Inferior parietal cortex (tissue), 1 donor: ENCODE results near the gene PRAMEF18.
"Not testable (repeated sequence)": the region's sequence is repeated elsewhere in the genome, so short reads cannot be mapped to it uniquely, and the experiment has no call there.

Source experiments
- DNase-seq: peaks from one replicate; pipeline ENCODE4 v3.0.0-alpha.2; 2016; ENCODE audit errors: extremely low spot score

PRAMEF18 gene, protein sequence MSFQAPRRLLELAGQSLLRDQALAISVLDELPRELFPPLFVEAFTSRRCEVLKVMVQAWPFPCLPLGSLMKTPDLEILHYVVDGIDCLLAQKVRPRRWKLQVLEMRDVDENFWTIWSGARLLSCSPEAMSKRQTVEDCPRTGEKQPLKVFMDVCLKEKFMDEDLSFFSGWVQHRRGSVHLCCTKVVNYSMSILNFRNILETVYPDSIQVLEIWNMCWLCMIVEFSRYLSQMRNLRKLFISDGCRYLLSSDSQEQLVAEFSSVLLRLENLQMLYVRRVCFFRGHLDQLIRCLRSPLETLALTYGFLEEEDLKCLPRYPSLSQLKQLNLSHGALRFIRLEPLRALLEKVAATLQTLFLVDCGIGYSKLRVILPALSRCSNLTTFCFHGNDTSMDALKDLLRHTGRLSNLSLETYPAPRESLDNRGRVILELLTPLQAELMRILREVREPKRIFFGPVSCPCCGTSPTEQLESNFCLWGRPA

GRCh38 chr1:13225675-13226204 lies at the start of gene PRAMEF18:
PRAMEF18 (minus strand) TSS chr1:13226154; CDS start chr1:13226106, 48 bp downstream.
- DNase-seq: not testable (repeated sequence)

DNA sequence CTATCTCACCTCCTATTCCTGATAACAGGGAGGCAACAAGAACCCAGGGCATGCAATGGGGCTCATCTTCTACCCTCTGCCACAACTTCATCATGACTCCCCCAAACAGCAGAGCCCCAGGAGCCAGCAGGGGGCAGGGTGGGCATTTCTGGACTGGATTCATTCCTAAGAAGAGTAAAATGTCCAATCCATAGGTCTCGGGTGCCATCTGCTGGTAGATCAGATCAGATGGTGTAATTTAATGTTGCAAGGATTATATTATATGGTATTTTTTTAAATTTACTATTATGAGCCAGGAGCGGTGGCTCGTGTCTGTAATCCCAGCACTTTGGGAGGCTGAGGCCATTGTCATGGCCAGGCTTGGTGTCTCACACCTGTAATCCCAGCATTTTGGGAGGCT lies 39.2 kb upstream of the PRAMEF18 start:
- DNase-seq: not testable (repeated sequence)

DNA sequence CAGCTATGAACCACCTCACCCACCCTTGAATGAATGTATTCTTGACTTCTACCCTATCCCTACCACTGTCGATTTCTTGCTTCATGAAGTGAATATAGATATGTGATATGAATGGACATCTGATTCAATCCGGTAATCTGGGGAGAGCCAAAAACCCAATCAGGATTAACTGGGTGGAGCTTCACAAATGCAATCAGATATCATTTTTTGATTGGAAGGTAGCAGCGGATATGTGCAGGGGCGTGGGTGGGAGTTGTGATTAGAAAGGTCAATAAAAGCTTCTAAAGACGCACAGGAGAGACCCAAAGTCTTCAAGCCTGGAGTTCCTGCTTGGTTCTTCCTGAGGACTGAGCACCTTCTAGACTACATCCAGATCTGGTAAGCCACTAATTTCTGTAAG lies 27.9 kb upstream of the PRAMEF18 start, which contains the start of gene PRAMEF5:
Gene PRAMEF5 (plus strand): TSS at position 301 of the 400 bp plus-strand sequence. CDS start 5,071 bp downstream, outside the sequence.
- not testable (repeated sequence) for DNase-seq

DNA sequence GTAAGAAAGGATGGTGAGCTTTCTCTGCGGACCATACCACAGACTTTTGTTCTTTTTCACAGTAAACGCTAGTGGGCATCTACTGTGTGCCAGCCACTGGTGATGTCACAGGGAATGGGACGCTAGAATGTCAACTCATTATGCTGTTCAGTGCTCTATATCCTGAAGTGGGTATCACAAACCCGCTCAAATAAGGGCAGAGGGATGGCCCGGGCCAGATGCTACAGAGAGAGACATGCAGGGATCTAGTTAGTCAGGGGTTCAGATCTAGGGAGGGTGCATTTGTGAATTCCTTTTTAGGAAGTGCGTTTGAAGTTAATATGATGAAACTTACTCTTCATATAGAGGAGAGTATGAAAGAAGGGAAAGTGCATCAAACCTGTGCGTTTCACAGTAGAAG lies 21.2 kb upstream of the PRAMEF18 start:
- not testable (repeated sequence) for DNase-seq

DNA sequence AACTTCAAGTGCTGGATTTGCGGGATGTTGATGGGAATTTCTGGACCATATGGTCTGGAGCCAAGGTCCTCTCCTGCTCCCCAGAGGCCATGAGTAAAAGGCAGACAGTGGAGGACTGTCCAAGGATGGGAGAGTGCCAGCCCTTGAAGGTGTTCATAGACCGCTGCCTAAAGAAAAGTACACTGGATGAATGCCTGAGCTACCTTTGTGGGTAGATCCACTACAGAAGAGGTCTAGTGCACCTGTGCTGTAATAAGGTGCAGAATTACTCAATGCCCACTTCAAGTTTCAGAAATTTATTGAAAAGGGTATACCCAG lies 20.6 kb upstream of the PRAMEF18 start:
- not testable (repeated sequence) for DNase-seq

GRCh38 chr1:13245841-13246553 lies 20.0 kb upstream of the PRAMEF18 start:
- not testable (repeated sequence) for DNase-seq

DNA sequence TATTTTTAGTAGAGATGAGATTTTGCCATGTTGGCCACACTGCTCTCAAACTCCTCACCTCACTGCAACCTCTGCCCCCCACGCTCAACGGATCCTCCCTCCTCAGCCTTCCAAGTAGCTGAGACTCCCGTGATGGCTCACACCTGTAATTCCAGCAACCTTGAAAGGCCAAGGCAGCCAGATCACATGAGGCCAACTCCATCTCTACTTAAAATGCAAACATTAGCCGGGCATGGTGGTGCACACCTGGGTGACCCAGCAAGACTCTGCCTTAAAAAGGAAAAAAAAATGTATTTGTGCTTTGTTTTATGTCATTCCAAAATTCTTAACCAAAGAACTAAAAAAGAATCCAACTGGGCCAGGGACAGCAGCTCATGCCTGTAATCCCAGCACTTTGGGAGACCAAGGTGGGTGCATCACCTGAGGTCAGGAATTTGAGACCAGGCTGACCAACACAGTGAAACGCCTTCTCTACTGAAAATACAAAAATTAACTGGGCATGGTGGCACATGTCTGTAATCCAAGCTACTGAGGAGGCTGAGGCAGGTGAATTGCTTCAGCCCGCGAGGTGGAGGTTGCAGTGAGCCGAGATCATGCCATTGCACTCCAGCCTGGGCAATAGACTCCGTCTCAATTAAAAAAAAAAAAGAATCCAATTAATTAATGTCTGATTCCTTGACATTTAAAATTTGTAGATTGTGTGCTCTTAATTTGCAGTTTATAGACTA lies 17.7 kb upstream of the PRAMEF18 start:
- DNase-seq: not testable (repeated sequence)

DNA sequence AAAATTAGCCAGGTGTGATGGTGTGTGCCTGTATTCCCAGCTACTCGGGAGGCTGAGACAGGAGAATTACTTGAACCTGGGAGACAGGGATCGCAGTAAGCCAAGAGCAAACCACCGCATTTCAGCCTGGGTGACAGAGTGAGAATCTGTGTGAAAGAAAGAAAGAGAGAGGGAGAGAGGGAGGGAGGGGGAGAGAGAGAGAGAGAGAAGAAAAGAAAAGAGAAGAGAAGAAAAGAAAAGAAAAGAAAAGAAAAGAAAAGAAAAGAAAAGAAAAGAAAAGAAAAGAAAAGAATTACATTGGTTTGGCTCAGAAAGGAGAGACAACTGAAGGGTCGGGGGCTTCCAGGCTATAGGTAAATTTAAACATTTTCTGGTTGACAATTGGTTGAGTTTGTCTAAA lies 13.7 kb upstream of the PRAMEF18 start:
- not testable (repeated sequence) for DNase-seq

DNA sequence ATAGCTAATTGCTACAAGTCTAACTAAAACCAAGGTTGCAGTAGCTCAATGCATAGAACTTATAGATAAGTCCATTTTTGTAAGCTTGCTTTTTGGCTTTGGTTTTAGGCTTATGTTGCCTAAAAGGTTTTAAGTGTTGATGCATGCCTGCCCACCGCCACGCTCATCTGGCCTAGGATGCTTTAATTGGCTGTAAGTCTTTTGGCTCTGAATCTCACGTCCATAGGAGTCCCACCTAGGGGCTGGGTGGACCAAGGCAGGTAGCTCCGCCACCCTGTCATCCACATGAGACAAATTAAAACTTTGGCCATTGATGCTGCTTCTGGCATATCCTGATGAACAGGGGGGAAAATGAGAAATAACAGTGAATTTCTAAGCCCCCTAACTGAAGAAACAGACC lies 11.6 kb upstream of the PRAMEF18 start:
- not testable (repeated sequence) for DNase-seq

- not testable (repeated sequence) for DNase-seq
Observed at GRCh38 chr1:13234057-13234456, 8.1 kb upstream of the PRAMEF18 start.

DNA sequence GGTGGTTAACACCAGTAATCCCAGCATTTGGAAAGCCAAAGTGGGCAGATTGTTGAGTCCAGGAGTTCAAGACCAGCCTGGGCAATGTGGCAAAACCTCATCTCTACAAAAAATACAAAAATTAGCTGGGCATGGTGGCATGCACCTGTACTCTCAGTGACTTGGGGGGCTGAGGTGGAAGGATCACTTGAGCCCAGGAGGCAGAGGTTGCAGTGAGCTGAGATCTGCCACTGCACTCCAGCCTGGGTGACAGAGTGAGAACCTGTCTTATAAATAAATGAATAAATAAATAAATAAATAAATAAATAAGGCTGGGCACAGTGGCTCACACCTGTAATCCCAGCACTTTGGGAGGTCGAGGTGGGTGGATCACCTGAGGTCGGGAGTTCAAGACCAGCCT lies 6.1 kb upstream of the PRAMEF18 start:
- DNase-seq: not testable (repeated sequence)

DNA sequence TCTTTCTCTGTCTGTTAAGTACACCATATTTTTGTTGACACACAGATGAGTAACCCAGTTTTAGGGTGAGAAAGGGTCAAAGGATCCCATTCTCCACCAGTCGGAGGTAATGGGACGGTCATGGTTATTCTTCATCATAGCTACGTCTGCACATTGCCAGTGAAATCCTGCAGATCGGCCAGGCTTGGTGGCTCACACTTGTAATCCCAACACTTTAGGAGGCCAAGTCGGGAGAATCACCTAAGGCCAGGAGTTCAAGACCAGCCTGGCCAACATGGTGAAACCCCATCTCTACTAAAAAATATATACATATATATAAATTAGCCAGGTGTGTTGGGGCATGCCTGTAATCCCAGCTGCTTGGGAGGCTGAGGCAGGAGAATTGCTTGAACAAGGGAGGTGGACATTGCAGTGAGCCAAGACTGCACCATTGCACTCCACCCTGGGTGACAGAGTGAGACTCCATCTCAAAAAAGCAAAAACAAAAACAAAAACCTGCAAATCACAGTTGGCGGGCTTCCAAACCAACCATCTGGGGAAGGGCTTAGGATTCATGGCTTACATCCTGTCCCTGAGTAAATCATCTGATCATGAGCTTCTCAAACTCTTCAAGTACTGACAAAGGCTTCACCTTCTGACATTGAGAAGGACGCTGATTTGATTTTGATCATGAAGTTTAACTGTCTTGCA lies 5.3 kb upstream of the PRAMEF18 start:
- DNase-seq: not testable (repeated sequence)

GRCh38 chr1:13230601-13231000 lies 4.6 kb upstream of the PRAMEF18 start:
- DNase-seq: not testable (repeated sequence)

DNA sequence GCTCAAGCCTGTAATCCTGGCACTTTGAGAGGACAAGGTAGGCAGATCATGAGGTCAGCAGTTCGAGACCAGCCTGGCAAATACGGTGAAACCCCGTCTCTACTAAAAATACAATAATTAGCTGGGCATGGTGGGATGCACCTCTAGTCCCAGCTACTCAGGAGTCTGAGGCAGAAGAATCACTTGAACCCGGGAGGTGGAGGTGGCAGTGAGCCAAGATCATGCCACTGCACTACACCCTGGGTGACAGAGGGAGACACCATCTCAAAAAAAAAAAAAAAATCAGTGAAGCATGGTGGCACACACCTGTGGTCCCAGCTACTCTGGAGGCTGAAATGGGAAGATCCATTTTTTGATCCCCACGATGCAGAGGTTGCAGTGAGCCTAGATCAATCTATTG lies 4.1 kb upstream of the PRAMEF18 start:
- DNase-seq: not testable (repeated sequence)

GRCh38 chr1:13228343-13228781 lies 2.4 kb upstream of the PRAMEF18 start:
- no peak for DNase-seq

- not testable (repeated sequence) for DNase-seq
Observed at GRCh38 chr1:13227271-13228055, 1.5 kb upstream of the PRAMEF18 start.

DNA sequence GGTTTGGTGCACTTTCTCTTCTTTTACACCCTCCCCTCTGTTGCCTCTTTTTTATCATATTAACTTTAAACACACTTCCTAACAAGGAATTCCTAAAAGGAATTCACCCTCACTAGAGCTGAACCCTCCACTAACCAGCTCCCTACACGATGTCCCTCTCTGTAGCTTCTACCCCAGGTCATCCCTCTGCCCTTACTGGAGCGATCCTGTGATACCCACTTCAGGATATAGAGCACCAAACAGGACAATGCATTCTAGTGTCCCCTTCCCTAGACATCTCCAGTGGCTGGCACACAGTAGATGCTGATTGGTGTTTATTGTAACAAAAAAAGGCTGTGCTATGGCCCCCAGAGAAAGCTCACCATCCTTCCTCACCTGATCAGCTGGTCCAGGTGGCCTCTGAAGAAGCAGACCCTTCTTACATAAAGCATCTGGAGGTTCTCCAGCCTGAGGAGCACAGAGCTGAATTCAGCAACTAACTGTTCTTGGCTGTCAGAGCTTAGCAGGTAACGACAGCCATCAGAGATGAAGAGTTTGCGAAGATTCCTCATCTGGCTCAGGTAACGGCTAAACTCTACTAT lies 1.4 kb downstream of the PRAMEF18 start:
- DNase-seq: no peak

DNA sequence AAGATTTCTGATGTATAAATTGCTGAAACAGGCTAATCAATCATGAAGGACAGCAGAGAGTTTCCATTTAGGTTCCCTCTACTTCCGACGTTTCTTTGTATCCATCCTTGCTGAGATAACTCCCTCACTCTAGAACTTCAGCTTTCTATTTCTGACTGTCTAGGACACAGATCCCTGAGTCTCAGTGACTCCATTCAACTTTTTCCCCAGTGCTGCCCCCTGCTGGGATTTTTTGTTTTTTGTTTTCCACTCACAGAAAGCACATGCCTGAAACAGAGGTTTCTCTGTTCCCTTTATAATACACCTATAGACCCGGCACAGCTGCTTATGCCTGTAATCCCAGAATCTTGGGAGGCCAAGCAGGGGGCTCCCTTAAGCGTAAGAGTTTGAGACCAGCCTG lies 3.2 kb downstream of the PRAMEF18 start:
- DNase-seq: not testable (repeated sequence)

GRCh38 chr1:13219203-13219602 lies 6.8 kb downstream of the PRAMEF18 start:
- DNase-seq: not testable (repeated sequence)

DNA sequence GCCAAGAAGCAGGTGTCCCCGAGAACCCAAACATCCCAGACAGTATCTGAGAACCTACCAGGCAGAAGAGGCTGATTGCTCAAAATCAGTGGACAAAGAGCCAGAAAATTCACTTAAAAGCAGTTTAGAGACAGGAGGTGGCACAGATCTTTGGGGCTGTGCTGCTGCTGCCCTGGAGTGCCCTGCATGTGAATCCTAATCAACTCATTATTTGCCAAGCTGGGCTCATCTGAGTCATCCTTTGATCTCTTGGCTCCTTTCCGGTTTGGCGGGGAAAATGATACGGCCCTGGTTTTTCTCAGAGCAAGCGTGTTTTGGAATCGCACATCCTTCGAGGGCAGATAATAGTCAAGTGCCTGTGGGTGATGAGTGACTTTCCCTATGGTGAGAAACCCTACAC lies 9.3 kb downstream of the PRAMEF18 start:
- DNase-seq: not testable (repeated sequence)
